H1 (cell line): ENCODE measurements around the gene GAB3. TPM values are rescaled to one million over a fixed set of nuclear protein-coding genes. Genes with fewer than 3 reads are reported as not detected.

Source experiments
- CTCF ChIA-PET: fragments of 300-600 bp; sonication (Branson Sonifier 250); formaldehyde crosslinking; loops from one replicate; lab custom pipeline; 2021; ENCODE audit not compliant: partially characterized antibody; lab: Charles Lee
- POLR2A ChIA-PET: fragments of 300-600 bp; sonication (Branson Sonifier 250); formaldehyde crosslinking; loops from one replicate; lab custom pipeline; 2021; ENCODE audit warnings: inconsistent platforms; ENCODE audit not compliant: partially characterized antibody; lab: Charles Lee
- DNase-seq, 2 experiments: peaks; one replicate each; pipeline versions ENCODE4 v3.0.0 to v3.0.0-alpha.2; 2010 to 2022; ENCODE audit warnings: low spot score in 2 of 2, low read depth in 1 of 2, mixed read lengths in 1 of 2
- FAIRE-seq: peaks from 2 replicates; lab custom pipeline; 2011; peaks lifted over from hg19 to GRCh38; lab: Jason Lieb, UNC
- H2AFZ ChIP-seq: 2 replicates; pipeline ENCODE4 v1.8.1; 2012; ENCODE audit warnings: low read length, inconsistent platforms
- H2AK5ac ChIP-seq: 2 replicates; pipeline ENCODE4 v1.6.1; 2013; ENCODE audit warnings: low read depth, low read length
- H2BK120ac ChIP-seq: replicated peaks from 2 replicates; pipeline ENCODE3; 2013; ENCODE audit warnings: low read depth, low read length, inconsistent platforms
- H2BK12ac ChIP-seq: 2 replicates; pipeline ENCODE4 v1.6.1; 2013; ENCODE audit warnings: low read depth, low read length
- H2BK15ac ChIP-seq: 2 replicates; pipeline ENCODE4 v1.6.1; 2013; ENCODE audit warnings: low read length
- H2BK20ac ChIP-seq: 2 replicates; pipeline ENCODE4 v1.6.1; 2013; ENCODE audit warnings: low read length
- H2BK5ac ChIP-seq: 2 replicates; pipeline ENCODE4 v1.6.1; 2013; ENCODE audit warnings: low read depth, low read length
- H3K14ac ChIP-seq: 2 replicates; pipeline ENCODE4 v1.6.1; 2013; ENCODE audit warnings: inconsistent platforms; ENCODE audit not compliant: insufficient read length
- H3K18ac ChIP-seq: 2 replicates; pipeline ENCODE4 v1.6.1; 2013; ENCODE audit warnings: low read length; ENCODE audit errors: extremely low read depth
- H3K23ac ChIP-seq: 2 replicates; pipeline ENCODE4 v1.6.1; 2013; ENCODE audit warnings: inconsistent platforms; ENCODE audit not compliant: insufficient read length
- H3K23me2 ChIP-seq: 2 replicates; pipeline ENCODE4 v1.6.1; 2013; ENCODE audit warnings: low read depth, low read length
- H3K27ac ChIP-seq: 2 replicates; pipeline ENCODE4 v1.6.1; 2011; ENCODE audit warnings: low read depth, low read length, inconsistent platforms
- H3K27me3 ChIP-seq, 4 experiments: replicated peaks in 1 of 4; 1 replicate in 1 of 4; 2 replicates in 3 of 4; pipeline versions ENCODE4 v1.6.1 to v1.8.1; 2011 to 2013; ENCODE audit warnings: low read length in 3 of 4, mild to moderate bottlenecking in 3 of 4, inconsistent platforms in 2 of 4, mixed read lengths in 2 of 4, moderate library complexity in 1 of 4; ENCODE audit not compliant: control insufficient read depth in 3 of 4, insufficient read depth in 3 of 4; ENCODE audit errors: extremely low read depth in 1 of 4
- H3K36me3 ChIP-seq, 4 experiments: 2 replicates each; pipeline versions ENCODE4 v1.6.1 to v1.8.1; 2011 to 2013; ENCODE audit warnings: mild to moderate bottlenecking in 4 of 4, low read length in 3 of 4, moderate library complexity in 2 of 4, control low read depth in 1 of 4, inconsistent platforms in 1 of 4; ENCODE audit not compliant: insufficient read depth in 4 of 4, control insufficient read depth in 2 of 4
- H3K4ac ChIP-seq: replicated peaks from 2 replicates; pipeline ENCODE3; 2013; ENCODE audit warnings: low read length, low read depth, mixed read lengths, inconsistent platforms; ENCODE audit not compliant: insufficient read length
- H3K4me1 ChIP-seq, 4 experiments: replicated peaks in 1 of 4; 1 replicate in 1 of 4; 2 replicates in 3 of 4; pipeline versions ENCODE4 v1.6.1 to v1.8.1; 2011 to 2013; ENCODE audit warnings: low read length in 3 of 4, inconsistent platforms in 2 of 4, mixed read lengths in 1 of 4; ENCODE audit not compliant: insufficient read depth in 4 of 4, control insufficient read depth in 3 of 4
- H3K4me2 ChIP-seq, 2 experiments: 2 replicates each; pipeline versions ENCODE4 v1.6.1 to v1.8.1; 2011 to 2013; ENCODE audit warnings: low read depth in 2 of 2, low read length in 2 of 2, control low read depth in 1 of 2, inconsistent platforms in 1 of 2, mild to moderate bottlenecking in 1 of 2; ENCODE audit not compliant: insufficient read depth in 1 of 2
- H3K4me3 ChIP-seq, 4 experiments: fragments of 200-600, 300-600 bp in 1 of 4; sonication (generic), shearing (Covaris generic), sonication (Bioruptor Twin) in 1 of 4; 2 replicates each; pipeline versions ENCODE4 v1.5.1 to v1.8.1; 2011 to 2016; ENCODE audit warnings: low read length in 4 of 4, low read depth in 3 of 4, control low read depth in 2 of 4, inconsistent platforms in 2 of 4, mild to moderate bottlenecking in 2 of 4, mixed read lengths in 1 of 4, moderate library complexity in 1 of 4; ENCODE audit not compliant: insufficient read depth in 2 of 4; ENCODE audit errors: extremely low read depth in 1 of 4
- H3K56ac ChIP-seq: replicated peaks from 2 replicates; pipeline ENCODE3; 2013; ENCODE audit warnings: low read depth, mild to moderate bottlenecking, mixed read lengths, low read length, inconsistent platforms; ENCODE audit not compliant: insufficient read length
- H3K79me1 ChIP-seq: 2 replicates; pipeline ENCODE4 v1.6.1; 2013; ENCODE audit warnings: low read depth, low read length, control low read depth
- H3K79me2 ChIP-seq, 2 experiments: 2 replicates each; pipeline versions ENCODE4 v1.6.1 to v1.8.1; 2012 to 2013; ENCODE audit warnings: low read length in 2 of 2, mild to moderate bottlenecking in 2 of 2, inconsistent platforms in 1 of 2; ENCODE audit not compliant: insufficient read depth in 2 of 2, control insufficient read depth in 1 of 2
- H3K9ac ChIP-seq, 4 experiments: replicated peaks in 1 of 4; 1 replicate in 1 of 4; 2 replicates in 3 of 4; pipeline versions ENCODE4 v1.6.1 to v1.8.1; 2011 to 2013; ENCODE audit warnings: low read depth in 3 of 4, low read length in 3 of 4, control low read depth in 2 of 4, mild to moderate bottlenecking in 2 of 4, moderate library complexity in 2 of 4, inconsistent platforms in 1 of 4; ENCODE audit errors: extremely low read depth in 1 of 4
- H3K9me3 ChIP-seq, 2 experiments: 2 replicates each; pipeline versions ENCODE4 v1.6.1 to v1.8.1; 2012 to 2013; ENCODE audit warnings: mild to moderate bottlenecking in 2 of 2, moderate library complexity in 2 of 2, control low read depth in 1 of 2, inconsistent platforms in 1 of 2, low read depth in 1 of 2, low read length in 1 of 2, mixed read lengths in 1 of 2; ENCODE audit not compliant: insufficient read depth in 2 of 2
- H4K20me1 ChIP-seq, 2 experiments: replicated peaks in 1 of 2; 2 replicates each; pipeline versions ENCODE3 to v1.8.1; 2011 to 2013; ENCODE audit warnings: inconsistent platforms in 2 of 2, low read length in 2 of 2, mild to moderate bottlenecking in 1 of 2; ENCODE audit not compliant: insufficient read depth in 2 of 2, control insufficient read depth in 1 of 2
- H4K5ac ChIP-seq: 2 replicates; pipeline ENCODE4 v1.6.1; 2013; ENCODE audit warnings: low read length, low read depth, mixed read lengths, inconsistent platforms; ENCODE audit not compliant: insufficient read length
- H4K8ac ChIP-seq: 2 replicates; pipeline ENCODE4 v1.8.0; 2013; ENCODE audit warnings: mild to moderate bottlenecking, moderate library complexity, low read length, inconsistent platforms; ENCODE audit not compliant: insufficient read depth; ENCODE audit errors: extremely low read depth
- H4K91ac ChIP-seq: replicated peaks from 2 replicates; pipeline ENCODE3; 2013; ENCODE audit warnings: low read length, mixed read lengths, inconsistent platforms; ENCODE audit not compliant: insufficient read length
- ASH2L ChIP-seq: fragments of 200-600, 300-600 bp; sonication (generic); IDR thresholded peaks from one replicate; pipeline ENCODE4 v1.7.1; 2017; ENCODE audit warnings: low read length
- BACH1 ChIP-seq: IDR thresholded peaks from 2 replicates; pipeline ENCODE4 v1.6.1; 2012; ENCODE audit warnings: low read length, improper control_type of control experiment
- BCL11A ChIP-seq, 2 experiments: IDR thresholded peaks; one replicate each; pipeline ENCODE4 v1.6.1; 2011; ENCODE audit warnings: low read depth in 2 of 2, low read length in 2 of 2, mild to moderate bottlenecking in 2 of 2
- FOSL1 ChIP-seq: IDR thresholded peaks from 2 replicates; pipeline ENCODE4 v1.6.1; 2011; ENCODE audit warnings: mild to moderate bottlenecking, low read depth, low read length, moderate library complexity; ENCODE audit not compliant: insufficient read depth
- JUN ChIP-seq: IDR thresholded peaks from 2 replicates; pipeline ENCODE4 v1.6.1; 2011; ENCODE audit warnings: low read depth, mild to moderate bottlenecking, improper control_type of control experiment, low read length
- KDM5A ChIP-seq: fragments of 200-600 bp; IDR thresholded peaks from 2 replicates; pipeline ENCODE4 v1.7.1; 2012; ENCODE audit warnings: mild to moderate bottlenecking, low read length, inconsistent platforms, mixed read lengths
- POLR2A ChIP-seq, 2 experiments: IDR thresholded peaks; 1 replicate in 1 of 2; 2 replicates in 1 of 2; pipeline ENCODE4 v1.6.1; 2011; ENCODE audit warnings: low read depth in 2 of 2, low read length in 2 of 2, mild to moderate bottlenecking in 2 of 2; ENCODE audit errors: control extremely low read depth in 1 of 2
- RXRA ChIP-seq: IDR thresholded peaks from 2 replicates; pipeline ENCODE4 v1.6.1; 2011; ENCODE audit warnings: low read depth, mild to moderate bottlenecking, low read length, moderate library complexity; ENCODE audit not compliant: insufficient read depth
- SIN3A ChIP-seq, 2 experiments: IDR thresholded peaks in 1 of 2; conservative IDR thresholded peaks in 1 of 2; 2 replicates each; pipeline ENCODE4 v1.6.1; 2011 to 2012; ENCODE audit warnings: low read length in 2 of 2, improper control_type of control experiment in 1 of 2, low read depth in 1 of 2, mild to moderate bottlenecking in 1 of 2
- SP2 ChIP-seq: IDR thresholded peaks from 2 replicates; pipeline ENCODE4 v1.6.1; 2012; ENCODE audit warnings: mild to moderate bottlenecking, low read length, inconsistent platforms
- SP4 ChIP-seq: IDR thresholded peaks from 2 replicates; pipeline ENCODE4 v1.6.1; 2012; ENCODE audit warnings: low read length, inconsistent platforms
- TBP ChIP-seq: IDR thresholded peaks from 2 replicates; pipeline ENCODE4 v1.6.1; 2011; ENCODE audit warnings: low read depth, low read length, improper control_type of control experiment
- WGBS, 2 experiments: shearing (Covaris generic) in 1 of 2; methylation state at CpG; one replicate each; pipeline versions ENCODE4 v1.1.6 to v1.1.7; 2013 to 2015; ENCODE audit warnings: low lambda C conversion rate in 2 of 2, mixed read lengths in 2 of 2, inconsistent platforms in 1 of 2, low coverage in 1 of 2, missing lambda C conversion rate in 1 of 2; ENCODE audit not compliant: insufficient replicate concordance in 2 of 2, insufficient coverage in 1 of 2, insufficient read length in 1 of 2; ENCODE audit errors: extremely low coverage in 1 of 2, missing lambda C conversion rate in 1 of 2; 5-methylcytosine and 5-hydroxymethylcytosine counted together
- polyA plus RNA-seq, 7 experiments: library from polyadenylated mRNA; depleted of rRNA in 3 of 7; stranded (reverse) in 5 of 7; unstranded in 2 of 7; fragments of >200 nt in 5 of 7; fragments of 200-250 nt in 2 of 7; gene quantifications; 1 replicate in 5 of 7; 2 replicates in 1 of 7; 4 replicates in 1 of 7; pipeline versions ENCODE4 v1.2.1 to v1.2.3, GENCODE V29; 2011 to 2013; ENCODE audit warnings: missing spikeins in 2 of 7, mixed read lengths in 2 of 7
- total RNA-seq: library from RNA; stranded (reverse); fragmentation: NEBNext Ultra II Directional; extraction: Animal tissue kit (Norgen Biotek cat#: 25700); gene quantifications from 2 replicates; pipeline ENCODE4 v1.2.1, GENCODE V29; 2021
- TF ChIP-seq, protein P1 (sequence below): IDR thresholded peaks from 2 replicates; pipeline ENCODE4 v1.6.1; 2012; ENCODE audit warnings: inconsistent platforms

The GAB3 gene
- total and polyA plus RNA-seq, 2 of the 8 experiments (the other 6 are each of a cell fraction or from before 2014, with no cell fraction given) = 0.48 to 1.2 TPM

DNA sequence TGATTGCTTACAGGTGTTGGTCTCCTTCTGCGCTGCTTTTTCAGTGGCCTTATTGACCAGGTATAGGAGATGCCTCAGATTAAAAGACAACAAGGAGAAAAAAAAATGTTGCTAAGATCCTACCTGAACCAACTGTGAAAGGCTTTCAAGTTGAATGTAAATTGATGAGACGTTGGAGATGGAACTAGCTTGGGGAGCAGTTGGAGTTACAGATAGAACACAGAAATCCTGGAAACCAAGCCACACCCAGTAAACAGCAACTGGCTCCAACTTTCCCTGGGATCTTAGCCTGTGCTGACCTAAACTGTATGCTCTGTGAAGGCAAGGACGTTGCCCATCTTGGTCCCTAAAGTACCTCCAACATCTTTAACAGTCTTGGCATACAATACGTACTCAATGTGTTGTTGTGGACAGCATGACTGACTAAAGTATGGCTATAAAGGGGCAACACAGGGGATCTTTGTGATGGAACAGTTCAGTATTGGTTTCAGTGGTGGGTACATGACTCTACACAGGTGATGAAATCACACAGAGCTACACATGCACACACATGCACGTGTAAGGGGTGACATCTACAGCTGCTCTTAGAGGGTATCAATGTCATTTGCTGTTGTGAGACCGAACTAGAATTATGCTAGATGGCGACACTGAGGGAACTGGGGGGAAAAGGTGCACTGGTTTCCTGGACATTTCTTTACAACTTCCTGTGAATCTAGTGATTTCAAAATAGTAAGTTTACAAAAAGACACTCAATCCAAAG, 22.3 kb downstream of the GAB3 start:
- Histone ChIP-seq H2BK5ac (no peak overlapping the region), H3K23me2 (no peaks in the 10 kb centered on the region), H3K4me2 (no peak overlapping the region)

More for the DNA sequence above, 22.3 kb downstream of the GAB3 start:
- H2BK12ac ChIP-seq = no peak overlapping the region
- no peaks in the 10 kb centered on the region for H3K36me3 ChIP-seq
- no peak overlapping the region for H3K23ac ChIP-seq
- DNase-seq = no peak
- no peak overlapping the region for H2AFZ ChIP-seq
- H3K9ac ChIP-seq = no peak overlapping the region
- H3K27ac ChIP-seq = no peak overlapping the region
- no peak overlapping the region for H2AK5ac ChIP-seq
- CTCF ChIA-PET = interaction anchor here (1.1 to 1.4 kb wide), 2 partner anchors 11 to 12 kb away, joined by 4 to 6 read pairs; no protein-coding TSS in a partner anchor
- H4K91ac ChIP-seq = no peak overlapping the region
- TF ChIP-seq JUN (no peak), SP2 (no peak), FOSL1 (no peak), SP4 (no peak), RXRA (no peak), SIN3A (conservative IDR thresholded peaks at IDR 0.05 in 1 of 2, IDR thresholded peaks at IDR 0.05 in 1 of 2; ENCODE audit: low read depth in 1 of 2, low read length in 2 of 2) (no peak), BCL11A (IDR thresholded peaks at IDR 0.05; ENCODE audit: low read depth in 2 of 2, low read length in 2 of 2) (no peak), ASH2L (no peak), POLR2A (IDR thresholded peaks at IDR 0.05; ENCODE audit: control extremely low read depth in 1 of 2, low read depth in 2 of 2, low read length in 2 of 2) (no peak), KDM5A (no peak), TBP (no peak), BACH1 (no peak)
- TF ChIP-seq, protein P1, sequence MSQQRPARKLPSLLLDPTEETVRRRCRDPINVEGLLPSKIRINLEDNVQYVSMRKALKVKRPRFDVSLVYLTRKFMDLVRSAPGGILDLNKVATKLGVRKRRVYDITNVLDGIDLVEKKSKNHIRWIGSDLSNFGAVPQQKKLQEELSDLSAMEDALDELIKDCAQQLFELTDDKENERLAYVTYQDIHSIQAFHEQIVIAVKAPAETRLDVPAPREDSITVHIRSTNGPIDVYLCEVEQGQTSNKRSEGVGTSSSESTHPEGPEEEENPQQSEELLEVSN = no peak
- TF ChIP-seq, all 59 proteins: peak for 0
- no peak overlapping the region for H3K56ac ChIP-seq
- no peak overlapping the region for H3K18ac ChIP-seq
- H3K4me3 ChIP-seq = no peak overlapping the region
- H4K5ac ChIP-seq = no peak overlapping the region
- no peaks in the 10 kb centered on the region for H3K9me3 ChIP-seq
- H3K14ac ChIP-seq = no peak overlapping the region
- no peaks in the 10 kb centered on the region for H3K4me1 ChIP-seq
- H2BK15ac ChIP-seq = no peak overlapping the region
- H2BK120ac ChIP-seq = no peak overlapping the region
- 87% methylated on average over 6 of the region's 7 CpGs; no CpG with 5 or more reads in 1 of the 2 experiments for WGBS, 2 experiments
- H3K4ac ChIP-seq = no peak overlapping the region
- no peaks in the 10 kb centered on the region for H3K27me3 ChIP-seq
- no peak overlapping the region for H2BK20ac ChIP-seq
- POLR2A ChIA-PET = no interaction called here
- H4K8ac ChIP-seq = no peak overlapping the region
- no peaks in the 10 kb centered on the region for H3K79me1 ChIP-seq
- H3K79me2 ChIP-seq = no peaks in the 10 kb centered on the region
- H4K20me1 ChIP-seq = no peaks in the 10 kb centered on the region
- no peak for FAIRE-seq
